KG1 (cell line): ENCODE measurements around the gene ATE1.
"Not testable (repeated sequence)": the region's sequence is repeated elsewhere in the genome, so short reads cannot be mapped to it uniquely, and the experiment has no call there.

Experiments used
- DNase-seq: peaks from one replicate; lab custom pipeline; 2025; lab: John Stamatoyannopoulos, UW

The ATE1 gene

DNA sequence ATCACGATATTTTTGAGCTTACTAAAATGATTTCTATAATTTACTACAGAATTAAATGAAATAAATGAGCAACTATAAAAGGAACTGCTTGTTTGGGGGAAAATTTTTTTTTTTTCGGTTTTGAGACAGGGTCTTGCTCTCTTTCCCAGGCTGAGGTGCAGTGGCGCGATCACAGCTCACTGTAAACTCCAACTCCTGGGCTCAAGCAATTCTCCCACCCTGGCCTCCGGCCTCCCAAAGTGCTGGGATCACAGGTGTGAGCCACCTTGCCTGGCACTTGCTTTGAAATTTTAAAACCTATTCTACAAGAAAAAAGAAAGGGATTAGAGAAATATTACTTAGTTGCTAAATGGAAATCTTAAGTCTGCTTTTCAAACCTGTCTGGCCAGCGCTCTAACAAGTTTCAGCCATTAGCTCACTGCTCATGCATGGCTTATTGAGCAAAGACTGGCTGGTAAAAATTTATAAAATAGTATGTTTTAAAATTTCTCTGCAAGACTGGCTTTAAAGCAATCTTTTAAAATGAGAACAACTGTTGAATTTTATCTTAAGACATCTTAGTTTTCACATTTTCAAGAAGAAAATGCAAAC, 144.0 kb downstream of the ATE1 start:
- DNase-seq: no peak

DNA sequence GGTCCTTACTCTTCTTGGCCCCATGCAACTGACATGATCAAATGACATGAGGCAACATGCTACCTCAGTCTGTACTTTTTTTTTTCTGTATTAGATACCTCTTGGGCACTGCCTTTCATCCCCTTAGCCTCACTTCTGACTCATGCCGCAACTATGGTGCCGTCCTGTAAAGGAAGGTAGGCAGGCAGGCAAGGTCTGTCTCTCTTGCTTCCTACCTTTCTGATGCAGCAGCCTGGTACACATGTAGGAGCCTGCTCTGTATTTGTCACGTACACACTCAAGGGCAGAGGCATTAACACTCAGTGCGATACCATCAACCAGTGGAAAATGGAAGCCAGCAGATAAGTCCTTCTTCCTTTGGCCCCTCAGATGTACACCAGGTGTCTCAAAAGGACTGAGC, 146.7 kb downstream of the ATE1 start:
- DNase-seq: no peak

DNA sequence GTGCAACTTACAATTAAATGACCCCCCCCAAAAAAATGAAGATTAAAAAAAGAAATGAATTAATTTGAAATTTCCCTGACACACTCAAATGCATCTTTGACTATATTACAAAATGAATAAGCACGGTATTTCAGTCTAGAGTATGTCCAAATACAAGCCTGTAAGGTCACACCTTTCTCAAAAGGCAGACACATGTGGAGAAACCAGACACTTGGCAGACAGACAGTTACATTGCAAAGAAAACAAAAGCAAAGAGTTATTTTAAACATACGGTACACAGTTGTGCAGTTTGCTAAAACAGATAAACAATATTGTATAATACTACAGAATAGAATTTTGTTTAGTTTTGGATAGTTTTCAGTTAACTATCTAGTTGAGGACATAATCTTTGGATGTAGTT, 153.0 kb downstream of the ATE1 start:
- no peak for DNase-seq

DNA sequence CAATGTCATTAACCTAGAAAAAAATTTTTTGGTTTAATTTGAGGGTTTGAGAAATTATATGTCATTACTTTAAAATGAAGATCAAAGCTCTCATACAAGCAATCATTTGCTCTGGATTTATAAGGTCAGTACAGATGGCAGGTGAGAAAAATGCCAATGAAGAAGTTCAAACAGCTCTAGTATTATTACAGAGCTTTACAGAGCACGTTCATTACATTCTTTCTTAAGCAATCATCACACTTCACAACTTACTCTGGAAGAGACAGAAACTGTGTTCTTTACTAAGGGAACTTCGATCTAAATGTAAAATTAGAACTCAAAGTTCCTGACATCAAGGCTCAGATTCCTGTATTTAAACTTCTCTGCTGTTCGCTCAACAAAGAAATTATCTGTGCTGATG, 153.4 kb downstream of the ATE1 start:
- no peak for DNase-seq

- no peak for DNase-seq
These were observed 154.9 kb downstream of the ATE1 start for GRCh38 chr10:121772884-121773283.

GRCh38 chr10:121772406-121772805, 155.4 kb downstream of the ATE1 start:
- no peak for DNase-seq

GRCh38 chr10:121771966-121772365, 155.9 kb downstream of the ATE1 start:
- DNase-seq: no peak

DNA sequence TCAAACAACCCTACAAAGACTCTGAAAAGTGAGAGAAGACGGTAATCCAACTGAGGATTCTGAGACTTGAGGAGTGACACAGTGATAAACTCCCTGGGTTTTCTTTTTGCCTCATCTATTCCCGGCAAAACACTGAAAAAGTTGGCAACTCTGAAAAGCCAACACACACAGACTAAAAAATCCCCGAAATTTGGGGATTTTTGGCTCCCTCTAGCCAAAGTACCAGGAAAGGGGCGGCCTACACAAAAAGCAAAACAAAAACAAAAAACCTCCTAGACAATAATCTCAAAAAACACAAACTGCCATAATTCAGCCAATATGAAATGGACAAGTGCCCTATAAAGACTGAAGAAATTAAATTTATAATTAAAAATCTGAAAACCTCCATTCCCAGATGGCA, 161.4 kb downstream of the ATE1 start:
- DNase-seq: no peak

GRCh38 chr10:121765204-121765603, 162.6 kb downstream of the ATE1 start:
- DNase-seq: no peak

DNA sequence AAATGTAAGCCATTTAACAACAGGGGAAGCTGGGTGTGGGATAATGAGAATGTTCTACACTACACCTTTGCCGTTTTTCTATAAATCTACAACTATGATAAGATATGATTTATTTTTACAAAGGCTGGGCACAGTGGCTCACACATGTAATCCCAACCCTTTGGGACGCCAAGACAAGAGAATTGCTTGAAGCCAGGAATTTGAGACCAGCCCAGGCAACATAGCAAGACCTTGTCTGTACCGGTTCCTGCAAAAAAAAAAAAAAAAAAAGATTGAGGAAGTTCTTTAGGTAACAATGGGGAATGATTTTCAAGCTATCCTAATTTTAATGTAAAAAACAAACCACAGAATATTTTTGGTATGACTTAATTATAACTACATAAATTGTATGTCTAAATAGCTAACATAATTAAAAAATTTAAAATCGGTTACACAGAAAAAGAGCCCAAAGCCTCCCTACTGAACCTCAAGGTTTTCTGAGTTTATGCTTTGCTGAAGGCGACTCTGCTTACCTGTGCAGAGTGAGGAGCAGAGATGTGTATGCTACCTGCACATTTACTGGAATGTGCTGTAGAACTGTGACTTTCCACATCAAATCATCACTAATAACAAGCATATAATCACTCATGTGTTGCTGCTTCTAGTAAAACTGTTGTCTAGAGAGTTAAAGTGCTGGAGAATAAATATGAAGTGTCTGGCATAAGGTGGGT, 163.4 kb downstream of the ATE1 start:
- no peak for DNase-seq

DNA sequence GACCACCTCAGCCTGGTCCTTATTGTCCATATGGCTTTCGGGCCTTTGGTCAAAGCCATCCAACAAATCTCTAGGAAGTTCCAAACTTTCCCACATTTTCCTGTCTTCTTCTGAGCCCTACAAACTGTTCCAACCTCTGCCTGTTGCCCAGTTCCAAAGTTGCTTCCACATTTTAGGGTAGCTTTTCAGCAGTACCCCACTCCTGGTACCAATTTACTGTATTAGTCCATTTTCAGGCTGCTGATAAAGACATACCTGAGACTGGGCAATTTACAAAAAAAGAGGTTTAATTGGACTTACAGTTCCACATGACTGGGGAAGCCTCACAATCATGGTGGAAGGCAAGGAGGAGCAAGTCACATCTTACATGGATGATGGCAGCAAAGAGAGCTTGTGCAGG, 170.6 kb downstream of the ATE1 start:
- DNase-seq: not testable (repeated sequence)

DNA sequence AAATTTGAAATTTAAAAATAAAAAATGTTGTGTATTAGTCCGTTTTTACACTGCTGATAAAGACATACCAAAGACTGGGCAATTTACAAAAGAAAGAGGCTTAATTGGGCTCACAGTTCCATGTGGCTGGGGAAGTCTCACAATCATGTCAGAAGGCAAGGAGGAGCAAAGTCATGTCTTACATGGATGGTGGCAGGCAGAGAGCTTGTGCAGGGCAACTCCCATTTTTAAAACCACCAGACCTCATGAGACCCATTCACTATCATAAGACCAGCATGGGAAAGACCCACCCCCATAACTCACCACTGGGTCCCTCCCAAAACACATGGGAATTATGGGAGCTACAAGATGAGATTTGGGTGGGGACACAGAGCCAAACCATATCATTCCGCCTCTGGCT, 172.3 kb downstream of the ATE1 start:
- DNase-seq: not testable (repeated sequence)

DNA sequence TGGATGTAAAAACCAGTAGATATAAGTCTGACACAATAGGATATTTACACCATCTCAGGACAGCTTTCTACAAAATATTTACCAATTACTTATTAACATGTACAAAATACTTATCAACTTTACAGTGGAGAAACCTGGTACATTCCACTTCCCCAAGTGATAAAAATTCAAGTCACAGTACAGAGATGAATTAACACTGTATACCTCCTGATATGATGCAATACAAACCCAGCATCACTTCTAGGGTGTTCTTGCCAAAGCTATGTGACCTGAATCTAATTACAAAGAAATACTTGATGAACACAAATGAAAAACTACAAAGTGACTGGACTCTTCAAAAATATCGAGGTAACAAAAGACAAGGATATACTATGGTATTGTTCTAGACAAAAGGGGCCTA, 173.2 kb downstream of the ATE1 start:
- no peak for DNase-seq

- DNase-seq: no peak
These were observed 173.9 kb downstream of the ATE1 start for GRCh38 chr10:121753726-121754476.

- no peak for DNase-seq
These were observed 176.6 kb downstream of the ATE1 start for GRCh38 chr10:121751191-121751760.

- no peak for DNase-seq
These were observed 180.6 kb downstream of the ATE1 start for GRCh38 chr10:121747163-121747775.

- no peak for DNase-seq
These were observed 186.5 kb downstream of the ATE1 start for GRCh38 chr10:121741248-121741792.

DNA sequence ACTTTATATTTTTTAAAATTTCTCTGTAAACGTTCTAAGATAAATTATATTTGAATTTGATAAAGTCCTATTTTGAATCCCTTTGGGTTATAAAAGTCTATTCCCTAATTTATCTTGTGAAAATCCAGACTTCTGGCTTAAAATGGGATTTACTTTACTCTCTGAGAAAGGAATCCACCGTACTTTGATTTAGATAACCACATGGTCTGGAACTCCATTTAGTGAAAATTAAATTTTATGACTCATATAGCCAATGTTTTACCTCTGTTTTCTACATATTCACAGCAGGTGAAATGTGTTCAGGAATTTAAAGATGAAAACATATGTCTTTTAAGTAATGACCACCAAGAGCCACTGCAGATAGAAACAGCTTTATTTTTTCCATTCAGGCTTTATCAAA, 187.8 kb downstream of the ATE1 start:
- no peak for DNase-seq

DNA sequence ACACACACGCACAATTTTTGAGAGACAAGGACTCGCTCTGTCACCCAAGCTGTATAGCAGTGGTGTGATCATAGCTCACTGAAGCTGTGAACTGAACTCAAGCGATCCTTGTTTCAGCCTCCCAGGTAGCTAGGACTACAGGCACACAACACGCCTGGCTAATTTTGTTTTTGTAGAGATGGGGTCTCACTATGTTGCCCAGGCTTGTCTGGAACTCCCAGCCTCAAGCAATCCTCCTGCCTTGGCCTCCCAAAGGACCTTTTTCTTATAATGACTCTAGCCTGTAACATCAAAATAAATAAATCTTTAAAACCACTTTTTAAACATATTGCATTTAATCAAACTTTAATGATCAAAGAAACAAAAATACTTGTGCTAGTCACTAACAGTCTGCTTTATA, 188.7 kb downstream of the ATE1 start:
- DNase-seq: no peak

DNA sequence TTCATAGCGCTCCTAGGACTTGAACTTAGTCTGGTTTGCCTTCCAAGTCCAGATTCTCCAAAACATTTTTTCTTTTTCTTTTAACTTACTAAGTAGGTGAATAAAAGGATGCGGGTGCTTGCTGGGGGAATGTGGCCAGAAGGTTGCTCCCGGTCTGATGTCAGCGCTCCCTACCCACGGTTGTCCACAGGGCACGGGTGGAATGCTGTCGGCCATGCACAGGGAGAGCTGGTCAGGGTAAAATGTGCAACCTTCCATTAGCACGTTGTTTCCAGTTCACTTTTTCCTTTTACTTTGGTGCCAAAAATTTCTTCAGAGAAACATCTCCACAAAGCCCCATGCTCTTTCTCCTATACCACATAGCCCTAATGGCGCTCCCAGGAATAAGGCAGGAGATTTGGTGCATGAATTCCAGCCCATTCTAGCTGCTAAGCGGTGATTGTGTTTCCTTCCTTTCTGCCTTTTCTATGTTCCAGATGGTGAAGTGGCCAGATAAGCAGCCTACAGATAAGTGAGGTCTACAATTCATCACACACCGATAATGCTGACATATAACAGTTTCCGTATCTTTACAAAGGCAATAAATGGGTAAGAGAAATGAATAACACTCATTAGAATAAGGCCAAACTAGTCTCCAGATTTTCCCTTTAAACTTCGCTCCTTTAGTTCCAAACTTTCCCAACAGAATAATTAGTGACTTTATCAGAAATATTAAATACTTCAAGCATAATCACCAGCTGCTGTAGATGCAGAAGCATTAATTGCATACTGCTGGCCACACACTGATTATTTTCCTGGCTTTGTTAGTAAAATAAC, 191.3 kb downstream of the ATE1 start:
- DNase-seq: no peak

DNA sequence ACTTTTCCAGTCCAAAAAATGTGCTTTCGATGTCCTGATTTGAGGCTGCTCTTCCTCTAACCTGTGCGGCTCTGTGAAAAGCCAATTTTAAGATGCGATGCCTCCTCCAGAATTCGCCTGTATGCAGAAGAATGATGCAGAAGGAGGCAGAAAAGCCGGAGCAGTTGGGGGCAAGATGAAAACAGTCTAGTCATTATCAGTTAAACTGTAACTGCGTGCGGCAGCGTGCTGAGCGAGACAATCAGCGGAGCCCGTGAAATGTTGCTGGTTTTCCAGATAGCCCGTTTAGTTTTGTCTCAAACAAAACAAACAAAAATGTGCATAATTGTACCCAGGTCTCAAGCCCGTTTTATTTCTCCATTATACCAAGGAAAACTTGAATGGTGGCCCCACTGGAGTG, 192.6 kb downstream of the ATE1 start:
- DNase-seq: no peak
